HL-60 (cell line): Measurements from ENCODE around the gene PTBP3.

Experiments
- DNase-seq, 2 experiments: peaks; one replicate each; pipeline ENCODE4 v3.0.0-alpha.2; 2010 to 2020; ENCODE audit warnings: low read depth in 1 of 2, low spot score in 1 of 2
- H3K27ac ChIP-seq: fragments of 250-450 bp; sonication (Bioruptor Pico); replicated peaks from 2 replicates; pipeline ENCODE4 v1.5.1; 2020; ENCODE audit warnings: mild to moderate bottlenecking, moderate library complexity
- H3K27me3 ChIP-seq: fragments of 250-450 bp; sonication (Bioruptor Pico); 2 replicates; pipeline ENCODE4 v1.5.1; 2021; ENCODE audit warnings: mild to moderate bottlenecking, moderate library complexity; ENCODE audit not compliant: insufficient read depth, poor library complexity, severe bottlenecking
- H3K4me3 ChIP-seq: replicated peaks from 2 replicates; pipeline ENCODE4 v1.5.1; 2011; ENCODE audit warnings: mild to moderate bottlenecking, control low read depth, low read length; ENCODE audit not compliant: insufficient read depth
- CTCF ChIP-seq: IDR thresholded peaks from one replicate; pipeline ENCODE4 v1.5.1; 2011; ENCODE audit warnings: low read length, control low read depth, inconsistent platforms; ENCODE audit not compliant: insufficient read depth
- GABPA ChIP-seq: IDR thresholded peaks from 2 replicates; pipeline ENCODE4 v1.6.1; 2012; ENCODE audit warnings: low read depth
- POLR2AphosphoS5 ChIP-seq: IDR thresholded peaks from 2 replicates; pipeline ENCODE4 v1.6.1; 2012; ENCODE audit warnings: low read depth
- REST ChIP-seq: IDR thresholded peaks from 2 replicates; pipeline ENCODE4 v1.6.1; 2012; ENCODE audit warnings: low read depth; ENCODE audit not compliant: insufficient replicate concordance
- SPI1 ChIP-seq: IDR thresholded peaks from 2 replicates; pipeline ENCODE4 v1.6.1; 2012; ENCODE audit warnings: low read depth, mild to moderate bottlenecking, borderline replicate concordance

The PTBP3 gene

GRCh38 chr9:112334432-112334841 lies 1.0 kb upstream of the PTBP3 start:
- Histone ChIP-seq H3K4me3 (peak overlapping the region; percentile 63), H3K27me3 (no peaks in the 10 kb centered on the region), H3K27ac (peak overlapping the region; percentile 94)
- no peak for TF ChIP-seq GABPA
- TF ChIP-seq SPI1 = no peak
- TF ChIP-seq POLR2AphosphoS5 = no peak
- no peak for TF ChIP-seq CTCF
- no peak for TF ChIP-seq REST
- peak in 1 of 2 experiments; percentile 52 for DNase-seq

GRCh38 chr9:112333639-112334431 lies 416 bp upstream of the PTBP3 start:
- peak overlapping the region; percentile 98 for H3K27ac ChIP-seq
- H3K4me3 ChIP-seq = peak overlapping the region; percentile 74
- TF ChIP-seq GABPA (no peak), REST (peak; percentile 52), SPI1 (no peak), CTCF (no peak), POLR2AphosphoS5 (peak; percentile 54; the same call in 1 of the 2 replicates)
- no peaks in the 10 kb centered on the region for H3K27me3 ChIP-seq
- DNase-seq = peak; percentile 86 to 91

- peak overlapping the region; percentile 74 for H3K4me3 ChIP-seq
- peak overlapping the region; percentile 98 for H3K27ac ChIP-seq
- TF ChIP-seq GABPA (no peak), CTCF (no peak), REST (no peak)
- no peak for DNase-seq
- no peaks in the 10 kb centered on the region for H3K27me3 ChIP-seq
Observed at GRCh38 chr9:112332674-112332976, 794 bp downstream of the PTBP3 start.
